ENCODE results near the gene TXNRD1.
"Not testable (repeated sequence)": the region's sequence is repeated elsewhere in the genome, so short reads cannot be mapped to it uniquely, and the experiment has no call there.

TXNRD1 gene

GRCh38 chr12:104328278-104328677 lies 112.7 kb downstream of the TXNRD1 start:
- DNase-seq (ENCODE audit: low read depth) = not testable (repeated sequence)

- no peak for DNase-seq (ENCODE audit: low read depth)
These were observed 113.2 kb downstream of the TXNRD1 start for GRCh38 chr12:104328790-104329189.

- no peak for DNase-seq (ENCODE audit: low read depth)
These were observed 114.3 kb downstream of the TXNRD1 start for GRCh38 chr12:104329707-104330532.

GRCh38 chr12:104331376-104331775 lies 115.8 kb downstream of the TXNRD1 start:
- no peak for DNase-seq (ENCODE audit: low read depth)

DNA sequence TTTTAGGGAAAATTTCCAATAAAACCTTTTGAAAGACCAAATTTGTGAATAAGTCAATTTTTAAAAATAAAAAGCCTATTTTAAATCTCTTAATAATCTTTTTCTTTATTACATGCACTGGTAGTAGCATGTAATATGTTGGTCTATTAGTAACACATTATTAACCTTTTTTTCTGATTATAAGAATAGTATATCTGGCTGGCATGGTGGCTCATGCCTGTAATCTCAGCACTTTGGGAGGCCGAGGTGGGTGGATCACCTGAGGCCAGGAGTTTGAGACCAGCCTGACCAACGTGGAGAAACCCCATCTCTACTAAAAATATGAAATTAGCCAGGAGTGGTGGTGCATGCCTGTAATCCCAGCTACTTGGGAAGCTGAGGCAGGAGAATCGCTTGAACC lies 116.7 kb downstream of the TXNRD1 start:
- not testable (repeated sequence) for DNase-seq (ENCODE audit: low read depth)

DNA sequence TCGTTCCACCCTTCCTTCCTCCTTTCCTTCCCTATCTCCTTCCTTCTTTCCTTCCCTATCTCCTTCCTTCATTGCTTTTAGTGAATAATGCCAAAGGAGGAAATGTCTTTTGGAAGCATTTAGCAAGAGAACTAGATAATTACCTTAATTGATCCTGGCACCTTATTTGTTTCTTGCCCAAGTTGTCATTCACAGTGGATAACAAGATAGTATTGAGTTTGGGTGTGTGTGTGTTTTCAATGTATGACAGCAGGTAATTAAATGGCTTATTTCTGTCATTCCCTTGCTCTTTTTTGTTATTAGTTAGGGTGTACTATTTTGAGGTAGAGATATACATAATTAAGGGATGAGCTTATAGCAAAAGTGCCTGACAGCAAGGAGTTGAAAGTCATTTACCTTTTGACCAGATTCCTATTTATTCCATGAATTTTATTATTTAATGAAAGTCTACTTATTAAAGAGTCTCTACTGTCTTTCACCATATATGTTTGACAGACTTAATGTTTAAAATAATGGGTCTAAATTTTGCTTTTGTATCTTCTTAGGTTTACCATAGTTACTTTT lies 118.2 kb downstream of the TXNRD1 start:
- no peak for DNase-seq (ENCODE audit: low read depth)

DNA sequence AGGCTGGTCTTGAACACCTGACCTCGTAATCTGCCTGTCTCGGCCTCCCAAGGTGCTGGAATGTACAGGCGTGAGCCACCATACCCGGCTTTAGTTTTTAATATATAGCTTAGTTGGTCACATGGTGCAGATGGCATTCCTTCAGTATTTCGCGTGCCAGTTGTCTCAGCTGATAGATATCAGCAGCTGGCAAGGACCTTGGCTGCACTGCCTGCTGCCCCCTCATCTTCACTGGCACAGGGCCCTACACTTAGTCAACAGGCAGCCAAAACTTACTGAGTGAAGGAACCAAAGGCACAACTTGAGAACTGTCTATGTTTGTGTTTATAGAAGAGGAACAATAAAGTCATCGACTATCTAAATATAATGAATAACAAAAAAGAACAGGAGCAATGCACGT lies 119.0 kb downstream of the TXNRD1 start:
- DNase-seq (ENCODE audit: low read depth) = no peak

DNA sequence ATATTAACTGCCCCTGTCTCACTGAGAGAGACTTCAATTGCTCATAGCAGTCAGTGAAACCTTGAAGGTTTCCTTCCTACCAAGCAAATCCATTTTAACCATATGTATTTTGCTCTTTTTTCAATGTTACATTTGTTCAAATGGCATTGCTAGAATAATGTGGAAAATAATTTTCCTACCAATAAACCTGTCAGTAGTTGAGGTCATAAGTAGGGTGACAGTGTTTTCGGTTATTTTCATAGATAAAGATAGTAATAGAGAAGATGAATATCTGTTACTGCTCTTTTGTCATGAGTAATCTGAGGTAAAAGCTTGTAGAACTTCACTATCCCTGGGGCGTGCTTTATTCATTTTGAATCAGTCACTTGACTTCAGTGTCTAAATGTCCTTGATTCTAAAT lies 120.5 kb downstream of the TXNRD1 start:
- DNase-seq (ENCODE audit: low read depth) = no peak

DNA sequence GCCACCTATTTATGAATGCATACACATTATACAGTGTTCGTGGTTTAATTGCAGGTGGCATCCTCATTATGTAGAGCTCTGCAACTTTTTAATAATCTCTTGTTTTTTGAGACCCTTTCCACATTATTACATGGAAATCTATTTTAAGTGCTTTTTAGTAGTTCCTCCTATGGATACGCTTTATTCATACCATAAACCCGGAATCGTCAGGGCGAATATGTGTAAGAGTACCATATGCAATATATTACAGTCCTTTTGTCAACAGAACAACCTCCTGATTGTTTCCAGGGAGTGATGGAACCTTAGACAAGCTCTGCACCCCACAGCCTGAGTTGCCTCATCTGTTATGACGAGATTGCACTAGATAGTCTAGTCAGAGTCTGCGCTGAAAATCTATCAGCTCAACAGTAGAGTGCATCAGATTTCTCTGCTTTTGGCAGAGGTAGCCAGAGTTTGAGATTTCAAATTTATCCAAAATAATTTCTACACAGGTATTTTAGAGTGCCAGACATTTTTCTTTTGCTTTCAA lies 121.5 kb downstream of the TXNRD1 start:
- no peak for DNase-seq (ENCODE audit: low read depth)

- no peak for DNase-seq (ENCODE audit: low read depth)
These were observed 124.1 kb downstream of the TXNRD1 start for GRCh38 chr12:104339663-104340062.

- no peak for DNase-seq (ENCODE audit: low read depth)
These were observed 124.6 kb downstream of the TXNRD1 start for GRCh38 chr12:104340177-104340576.

DNA sequence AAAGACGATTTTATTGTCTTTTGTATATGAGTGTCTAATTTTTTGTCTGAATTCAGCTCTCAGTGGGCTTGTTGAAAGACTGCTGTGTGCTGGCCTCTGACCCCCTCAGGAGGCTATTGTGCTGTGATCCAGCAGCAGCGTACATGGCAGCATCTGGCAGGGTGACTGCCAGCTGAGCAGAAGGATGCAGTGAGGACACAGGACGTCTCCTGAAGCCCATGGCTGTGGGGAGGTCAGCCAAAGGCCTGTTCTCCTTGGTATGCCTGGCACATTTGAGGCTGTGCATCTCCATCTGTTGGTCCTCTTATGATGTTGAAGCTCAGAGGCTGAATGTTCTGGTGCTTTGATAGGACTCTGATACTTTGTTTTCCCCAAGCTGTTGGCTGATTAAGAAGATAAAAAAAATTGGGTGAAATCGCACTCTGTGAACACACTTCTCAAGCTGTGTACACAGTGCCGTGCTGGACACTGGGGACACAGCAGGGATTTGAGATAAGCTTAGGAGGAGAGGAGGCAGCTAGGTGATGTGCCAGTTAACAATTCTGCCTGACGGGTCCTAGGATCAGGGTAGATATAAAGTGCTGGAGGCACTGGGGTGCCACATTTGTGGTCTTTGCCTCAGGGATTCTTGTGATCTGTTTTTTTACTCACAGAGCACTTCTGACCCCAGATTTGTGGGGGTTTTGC lies 125.5 kb downstream of the TXNRD1 start:
- DNase-seq (ENCODE audit: low read depth) = no peak

DNA sequence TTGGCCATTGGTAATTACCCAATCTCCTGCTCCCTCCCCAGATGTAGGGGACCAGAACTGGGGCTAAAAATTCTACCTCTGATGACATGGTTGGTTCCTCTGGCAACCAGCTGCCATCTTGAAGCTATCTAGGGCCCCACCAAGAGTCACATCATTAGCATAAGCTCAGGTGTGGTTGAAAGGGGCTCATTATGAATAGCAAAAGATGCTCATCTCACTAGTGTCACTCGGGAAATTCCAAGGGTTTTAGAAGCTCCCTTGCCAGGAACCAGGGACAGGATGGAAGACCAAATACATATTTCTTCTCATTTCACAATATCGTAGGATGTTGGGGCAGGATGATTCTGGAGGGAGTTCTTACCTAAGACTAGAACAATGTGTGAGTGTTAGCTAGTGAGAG lies 126.6 kb downstream of the TXNRD1 start:
- DNase-seq (ENCODE audit: low read depth) = no peak

GRCh38 chr12:104342635-104343249 lies 127.2 kb downstream of the TXNRD1 start:
- DNase-seq (ENCODE audit: low read depth) = no peak

GRCh38 chr12:104344682-104345081 lies 129.1 kb downstream of the TXNRD1 start:
- no peak for DNase-seq (ENCODE audit: low read depth)

DNA sequence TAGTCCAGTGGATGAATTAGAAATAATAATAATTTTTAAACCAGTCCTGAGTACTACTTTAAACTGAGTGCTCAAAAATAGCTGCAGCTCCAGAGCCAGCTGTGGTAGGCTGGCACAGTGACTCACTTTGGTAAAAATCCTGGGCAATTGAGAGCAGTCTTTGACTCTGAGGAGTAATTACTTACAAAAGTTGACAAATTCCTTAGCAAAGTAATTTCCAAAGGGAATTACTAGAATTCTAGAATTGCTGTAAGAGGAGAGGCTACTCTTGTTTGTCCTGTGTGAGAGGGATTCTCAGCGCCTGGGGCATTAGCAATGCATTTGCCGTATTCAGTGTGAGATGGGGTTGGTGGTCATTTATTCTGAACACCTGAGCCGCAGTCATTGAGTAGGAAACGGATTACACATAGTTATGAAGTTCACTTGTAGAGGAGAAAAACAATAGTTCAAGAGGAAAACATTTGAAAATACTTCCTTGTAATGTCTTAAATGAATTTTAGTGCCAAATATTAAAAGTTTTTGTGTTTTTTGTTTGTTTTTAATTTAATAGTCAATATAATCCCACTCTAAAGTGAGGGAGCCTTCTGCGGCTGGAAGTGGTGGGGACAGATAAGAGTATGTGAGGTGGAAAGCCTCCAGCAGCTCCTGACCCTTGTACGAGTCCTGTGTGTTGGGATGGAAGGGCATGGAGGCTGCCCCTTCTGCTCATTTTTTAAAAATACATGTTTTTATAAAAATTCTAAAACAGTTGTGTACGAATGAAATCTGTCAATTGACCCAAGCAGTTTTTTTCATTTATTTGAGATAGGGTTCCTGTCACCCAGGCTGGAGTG lies 129.9 kb downstream of the TXNRD1 start:
- no peak for DNase-seq (ENCODE audit: low read depth)

DNA sequence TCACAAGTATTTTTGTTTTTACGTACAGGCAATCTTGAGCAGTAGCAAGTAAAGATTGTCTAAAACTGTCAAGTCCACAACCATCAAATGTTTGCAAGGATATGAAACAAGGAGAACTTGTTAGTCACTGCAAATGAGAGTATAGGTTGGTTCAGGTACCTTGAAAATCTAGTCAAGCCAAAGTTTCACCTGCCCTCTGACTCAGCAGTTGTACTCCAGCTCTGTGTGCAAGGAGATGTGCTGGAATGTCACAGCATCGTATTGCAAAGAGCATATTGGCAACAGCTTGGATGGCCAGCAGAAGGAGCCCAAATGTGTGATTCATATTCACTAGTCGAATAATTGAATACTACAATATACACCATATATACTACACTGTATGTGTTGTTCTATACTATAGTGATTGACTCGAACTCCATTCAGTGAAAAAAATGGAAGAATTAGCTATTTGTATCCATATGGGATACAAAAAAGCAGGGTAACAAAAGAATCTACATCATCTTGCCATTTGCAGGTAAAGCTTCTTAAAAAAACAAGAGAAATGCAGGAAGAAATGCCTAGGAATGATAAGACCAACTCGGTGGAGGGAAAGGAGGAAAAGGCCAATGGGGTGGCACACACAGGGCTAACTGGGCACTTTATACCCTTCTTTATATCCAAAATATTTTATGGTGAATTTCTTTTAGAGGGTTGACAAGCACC lies 131.9 kb downstream of the TXNRD1 start:
- DNase-seq (ENCODE audit: low read depth) = no peak

GRCh38 chr12:104348283-104348993 lies 132.9 kb downstream of the TXNRD1 start:
- DNase-seq (ENCODE audit: low read depth) = no peak

DNA sequence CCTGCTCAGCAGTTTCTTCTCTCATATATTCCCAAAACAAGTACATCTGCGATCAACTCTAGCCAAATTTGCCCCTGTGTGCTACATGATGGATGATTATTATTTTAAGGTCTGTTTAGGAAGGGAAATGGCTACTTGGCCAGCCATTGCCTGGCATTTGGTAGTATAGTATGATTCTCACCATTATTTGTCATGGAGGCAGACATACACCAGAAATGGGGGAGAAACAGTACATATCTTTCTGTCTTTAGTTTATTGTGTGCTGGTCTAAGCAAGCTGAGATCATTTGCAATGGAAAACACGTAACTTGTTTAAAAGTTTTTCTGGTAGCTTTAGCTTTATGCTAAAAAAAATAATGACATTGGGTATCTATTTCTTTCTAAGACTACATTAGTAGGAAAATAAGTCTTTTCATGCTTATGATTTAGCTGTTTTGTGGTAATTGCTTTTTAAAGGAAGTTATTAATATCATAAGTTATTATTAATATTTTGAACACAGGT lies 133.5 kb downstream of the TXNRD1 start:
- DNase-seq (ENCODE audit: low read depth) = no peak

Data from stimulated activated CD8-positive, alpha-beta memory T cell treated with anti-CD3 and anti-CD28 coated beads, Interleukin-15, amount 100 ng/mL, for 24 hours (primary cell).